ENCODE data around the gene ATP2B3.

The ATP2B3 gene

GRCh38 chrX:153623310-153624029 is 106.0 kb downstream of the ATP2B3 start:
- no peaks in the 10 kb centered on the region for H3K9me3 ChIP-seq (replicated peaks; ENCODE audit: insufficient read depth, low read length)
- H3K27me3 ChIP-seq (replicated peaks; ENCODE audit: insufficient read depth, low read length) = peaks cover 59% of the 10 kb centered on the region
- no peak overlapping the region for H3K27ac ChIP-seq (ENCODE audit: low read length)
- H3K9ac ChIP-seq (ENCODE audit: low read length) = no peak overlapping the region
- H3K79me2 ChIP-seq (ENCODE audit: low read length) = no peaks in the 10 kb centered on the region
- H3F3A ChIP-seq (ENCODE audit: insufficient read depth, low read length) = no peaks in the 10 kb centered on the region
- no peak overlapping the region for H3K4me2 ChIP-seq (ENCODE audit: low read depth, low read length)
- H3K4me1 ChIP-seq (ENCODE audit: low read length) = no peaks in the 10 kb centered on the region
- no peak overlapping the region for H2AFZ ChIP-seq (ENCODE audit: low read length)
- H4K20me1 ChIP-seq (ENCODE audit: insufficient read depth, low read length) = no peaks in the 10 kb centered on the region
- H3K36me3 ChIP-seq (replicated peaks; ENCODE audit: insufficient read depth, low read length) = no peaks in the 10 kb centered on the region
- H3K4me3 ChIP-seq (ENCODE audit: low read length) = no peak overlapping the region
- H3K9me2 ChIP-seq (replicated peaks; ENCODE audit: insufficient read depth, low read length) = no peaks in the 10 kb centered on the region
- DNase-seq = no peak
- TF ChIP-seq EZH2phosphoT487 (IDR thresholded peaks at IDR 0.05; ENCODE audit: low read length) (no peak), EZH2 (optimal IDR thresholded peaks at IDR 0.05; ENCODE audit: low read depth, low read length) (no peak)
- TF ChIP-seq, protein P1, sequence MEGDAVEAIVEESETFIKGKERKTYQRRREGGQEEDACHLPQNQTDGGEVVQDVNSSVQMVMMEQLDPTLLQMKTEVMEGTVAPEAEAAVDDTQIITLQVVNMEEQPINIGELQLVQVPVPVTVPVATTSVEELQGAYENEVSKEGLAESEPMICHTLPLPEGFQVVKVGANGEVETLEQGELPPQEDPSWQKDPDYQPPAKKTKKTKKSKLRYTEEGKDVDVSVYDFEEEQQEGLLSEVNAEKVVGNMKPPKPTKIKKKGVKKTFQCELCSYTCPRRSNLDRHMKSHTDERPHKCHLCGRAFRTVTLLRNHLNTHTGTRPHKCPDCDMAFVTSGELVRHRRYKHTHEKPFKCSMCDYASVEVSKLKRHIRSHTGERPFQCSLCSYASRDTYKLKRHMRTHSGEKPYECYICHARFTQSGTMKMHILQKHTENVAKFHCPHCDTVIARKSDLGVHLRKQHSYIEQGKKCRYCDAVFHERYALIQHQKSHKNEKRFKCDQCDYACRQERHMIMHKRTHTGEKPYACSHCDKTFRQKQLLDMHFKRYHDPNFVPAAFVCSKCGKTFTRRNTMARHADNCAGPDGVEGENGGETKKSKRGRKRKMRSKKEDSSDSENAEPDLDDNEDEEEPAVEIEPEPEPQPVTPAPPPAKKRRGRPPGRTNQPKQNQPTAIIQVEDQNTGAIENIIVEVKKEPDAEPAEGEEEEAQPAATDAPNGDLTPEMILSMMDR (IDR thresholded peaks at IDR 0.05; ENCODE audit: low read length) = no peak

DNA sequence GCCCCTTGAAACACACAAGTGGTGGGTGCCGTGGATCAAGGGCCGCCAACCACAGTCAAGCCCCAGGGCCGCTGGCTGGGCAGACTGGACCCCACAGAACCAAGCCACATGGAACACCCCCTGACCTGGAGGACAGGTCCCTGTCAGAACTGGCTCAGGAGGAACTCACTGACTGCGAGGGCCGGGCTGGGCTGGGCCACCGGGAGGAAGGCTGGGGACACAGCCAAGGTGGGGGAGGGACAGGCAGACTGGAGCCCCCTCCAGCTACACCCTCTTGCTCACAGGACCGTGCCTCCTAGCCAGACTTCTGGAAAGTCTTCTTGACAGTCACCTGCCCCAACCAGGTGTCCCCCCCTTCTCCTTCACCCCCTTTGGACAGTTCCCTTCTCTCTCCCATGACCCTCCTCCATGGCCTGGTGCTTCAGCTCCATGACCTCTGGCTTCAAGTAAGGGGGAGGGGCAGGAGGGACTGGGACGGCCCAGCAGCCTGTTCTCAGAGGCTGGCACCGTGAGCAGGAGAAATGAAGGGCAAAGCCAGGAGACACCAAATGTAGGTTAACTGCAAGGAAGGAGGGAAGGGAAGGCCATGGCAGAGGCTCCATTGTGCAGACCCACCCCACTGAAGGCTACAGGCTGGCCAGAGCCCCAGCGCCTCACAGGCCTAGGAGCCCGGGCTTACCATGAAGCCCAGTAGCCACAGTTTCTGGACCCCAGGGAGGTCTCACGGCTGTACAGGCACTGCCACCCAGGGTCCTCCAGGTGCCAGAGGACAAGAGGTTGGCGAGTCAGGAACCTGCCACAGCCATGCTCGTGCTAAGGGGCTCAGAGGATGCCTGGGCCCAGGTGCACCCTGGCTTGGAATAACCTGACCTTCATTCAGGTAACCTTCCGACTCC is 107.0 kb downstream of the ATP2B3 start:
- Histone ChIP-seq H3K9me3 (replicated peaks; ENCODE audit: insufficient read depth, low read length) (no peaks in the 10 kb centered on the region), H2AFZ (ENCODE audit: low read length) (no peak overlapping the region), H3K9me2 (replicated peaks; ENCODE audit: insufficient read depth, low read length) (no peaks in the 10 kb centered on the region), H4K20me1 (ENCODE audit: insufficient read depth, low read length) (no peaks in the 10 kb centered on the region), H3K79me2 (ENCODE audit: low read length) (no peaks in the 10 kb centered on the region), H3K4me1 (ENCODE audit: low read length) (no peaks in the 10 kb centered on the region), H3K36me3 (replicated peaks; ENCODE audit: insufficient read depth, low read length) (no peaks in the 10 kb centered on the region), H3K9ac (ENCODE audit: low read length) (no peak overlapping the region), H3F3A (ENCODE audit: insufficient read depth, low read length) (no peaks in the 10 kb centered on the region), H3K4me3 (ENCODE audit: low read length) (no peak overlapping the region), H3K4me2 (ENCODE audit: low read depth, low read length) (no peak overlapping the region), H3K27me3 (replicated peaks; ENCODE audit: insufficient read depth, low read length) (peaks cover 54% of the 10 kb centered on the region), H3K27ac (ENCODE audit: low read length) (no peak overlapping the region)
- TF ChIP-seq EZH2phosphoT487 (IDR thresholded peaks at IDR 0.05; ENCODE audit: low read length) = no peak
- TF ChIP-seq EZH2 (optimal IDR thresholded peaks at IDR 0.05; ENCODE audit: low read depth, low read length) = no peak
- TF ChIP-seq, protein P1 (IDR thresholded peaks at IDR 0.05; ENCODE audit: low read length) = no peak
- DNase-seq = no peak

GRCh38 chrX:153625271-153626024 is 108.0 kb downstream of the ATP2B3 start:
- Histone ChIP-seq H3K9me3 (replicated peaks; ENCODE audit: insufficient read depth, low read length) (no peaks in the 10 kb centered on the region), H3K4me2 (ENCODE audit: low read depth, low read length) (no peak overlapping the region), H3K79me2 (ENCODE audit: low read length) (no peaks in the 10 kb centered on the region), H3K4me1 (ENCODE audit: low read length) (no peaks in the 10 kb centered on the region), H3K4me3 (ENCODE audit: low read length) (no peak overlapping the region), H3K27me3 (replicated peaks; ENCODE audit: insufficient read depth, low read length) (peaks cover 62% of the 10 kb centered on the region), H3K36me3 (replicated peaks; ENCODE audit: insufficient read depth, low read length) (no peaks in the 10 kb centered on the region), H2AFZ (ENCODE audit: low read length) (no peak overlapping the region), H4K20me1 (ENCODE audit: insufficient read depth, low read length) (no peaks in the 10 kb centered on the region), H3K9me2 (replicated peaks; ENCODE audit: insufficient read depth, low read length) (no peaks in the 10 kb centered on the region), H3F3A (ENCODE audit: insufficient read depth, low read length) (no peaks in the 10 kb centered on the region), H3K27ac (ENCODE audit: low read length) (no peak overlapping the region), H3K9ac (ENCODE audit: low read length) (no peak overlapping the region)
- DNase-seq = no peak
- no peak for TF ChIP-seq EZH2 (optimal IDR thresholded peaks at IDR 0.05; ENCODE audit: low read depth, low read length)
- no peak for TF ChIP-seq EZH2phosphoT487 (IDR thresholded peaks at IDR 0.05; ENCODE audit: low read length)
- TF ChIP-seq, protein P1 (IDR thresholded peaks at IDR 0.05; ENCODE audit: low read length) = no peak
